Measurements from ENCODE around the gene KRT77.

GRCh38 chr12:52749827-52750226 is 46.5 kb upstream of the KRT77 start:
- TF ChIP-seq EZH2phosphoT487 (IDR thresholded peaks at IDR 0.05; ENCODE audit: insufficient read depth, low read depth), result no peak
- no peak for TF ChIP-seq EZH2 (IDR thresholded peaks at IDR 0.05; ENCODE audit: insufficient read depth, poor library complexity, severe bottlenecking)
